Neuronal stem cell (in vitro differentiated cells): ENCODE measurements around the gene TSNAXIP1.
A peak's percentile ranks its signal among the peaks of the same experiment; 100 is the strongest.

Source experiments
- DNase-seq: peaks from one replicate; pipeline ENCODE4 v3.0.0-alpha.2; 2013; ENCODE audit warnings: low spot score
- H2AFZ ChIP-seq: one replicate; pipeline ENCODE4 v1.6.1; 2013; ENCODE audit warnings: mild to moderate bottlenecking, low read length, inconsistent platforms
- H2AK5ac ChIP-seq: 2 replicates; pipeline ENCODE4 v1.6.1; 2013; ENCODE audit warnings: low read depth, mild to moderate bottlenecking, inconsistent platforms, low read length, moderate library complexity, mixed read lengths
- H2BK120ac ChIP-seq: 2 replicates; pipeline ENCODE4 v1.6.1; 2013; ENCODE audit warnings: low read depth, mild to moderate bottlenecking, inconsistent platforms, low read length, moderate library complexity, mixed read lengths
- H2BK12ac ChIP-seq: one replicate; pipeline ENCODE4 v1.6.1; 2013; ENCODE audit warnings: low read length, inconsistent platforms
- H2BK15ac ChIP-seq: 2 replicates; pipeline ENCODE4 v1.6.1; 2013; ENCODE audit warnings: mild to moderate bottlenecking, low read length, inconsistent platforms, mixed read lengths
- H2BK5ac ChIP-seq: one replicate; pipeline ENCODE4 v1.6.1; 2013; ENCODE audit warnings: inconsistent platforms, mild to moderate bottlenecking, low read length, moderate library complexity
- H3K14ac ChIP-seq: one replicate; pipeline ENCODE4 v1.6.1; 2013; ENCODE audit warnings: low read length, inconsistent platforms
- H3K18ac ChIP-seq: 2 replicates; pipeline ENCODE4 v1.6.1; 2013; ENCODE audit warnings: low read length, inconsistent platforms
- H3K23ac ChIP-seq: 2 replicates; pipeline ENCODE4 v1.6.1; 2013; ENCODE audit warnings: low read depth, mild to moderate bottlenecking, mixed read lengths, low read length, inconsistent platforms; ENCODE audit not compliant: poor library complexity
- H3K27ac ChIP-seq: replicated peaks from 3 replicates; pipeline ENCODE4 v1.5.1; 2013; ENCODE audit warnings: low read length, inconsistent platforms
- H3K27me3 ChIP-seq, 3 experiments: 2 replicates each; pipeline ENCODE4 v1.6.1; 2013; ENCODE audit warnings: low read length in 3 of 3, mild to moderate bottlenecking in 2 of 3, inconsistent platforms in 1 of 3, low read depth in 1 of 3, mixed read lengths in 1 of 3, moderate library complexity in 1 of 3; ENCODE audit not compliant: control insufficient read depth in 3 of 3, insufficient read depth in 3 of 3
- H3K36me3 ChIP-seq, 2 donors: replicated peaks in 1 of 2; 2 replicates each; pipeline ENCODE4 v1.6.1; 2013; ENCODE audit warnings: low read length in 2 of 2; ENCODE audit not compliant: control insufficient read depth in 2 of 2, insufficient read depth in 2 of 2
- H3K4ac ChIP-seq: 2 replicates; pipeline ENCODE4 v1.6.1; 2013; ENCODE audit warnings: inconsistent platforms, mild to moderate bottlenecking, low read length, moderate library complexity
- H3K4me1 ChIP-seq, 2 donors: 1 replicate in 1 of 2; 2 replicates in 1 of 2; pipeline ENCODE4 v1.6.1; 2013; ENCODE audit warnings: low read length in 2 of 2, low read depth in 1 of 2; ENCODE audit not compliant: control insufficient read depth in 2 of 2, insufficient read depth in 1 of 2
- H3K4me2 ChIP-seq: one replicate; pipeline ENCODE4 v1.6.1; 2013; ENCODE audit warnings: mild to moderate bottlenecking, low read length, inconsistent platforms; ENCODE audit not compliant: insufficient read depth, poor library complexity, severe bottlenecking
- H3K4me3 ChIP-seq, 2 donors: 2 replicates each; pipeline ENCODE4 v1.5.1; 2013; ENCODE audit warnings: low read length in 2 of 2, mild to moderate bottlenecking in 2 of 2, inconsistent platforms in 1 of 2, moderate library complexity in 1 of 2
- H3K79me1 ChIP-seq: one replicate; pipeline ENCODE4 v1.6.1; 2013; ENCODE audit warnings: low read depth, mild to moderate bottlenecking, inconsistent platforms, low read length, moderate library complexity
- H3K9ac ChIP-seq: one replicate; pipeline ENCODE4 v1.6.1; 2013; ENCODE audit warnings: mild to moderate bottlenecking, low read depth, low read length, inconsistent platforms; ENCODE audit not compliant: poor library complexity
- H3K9me3 ChIP-seq, 2 donors: replicated peaks in 1 of 2; 2 replicates each; pipeline versions ENCODE3 to v1.6.1; 2013; ENCODE audit warnings: low read length in 2 of 2, mild to moderate bottlenecking in 2 of 2, inconsistent platforms in 1 of 2, low read depth in 1 of 2, mixed read lengths in 1 of 2, moderate library complexity in 1 of 2; ENCODE audit not compliant: control insufficient read depth in 2 of 2, insufficient read depth in 1 of 2
- H4K8ac ChIP-seq: one replicate; pipeline ENCODE4 v1.6.1; 2013; ENCODE audit warnings: low read depth, mild to moderate bottlenecking, inconsistent platforms, low read length, moderate library complexity
- H4K91ac ChIP-seq: one replicate; pipeline ENCODE4 v1.6.1; 2013; ENCODE audit warnings: low read length, low read depth, mild to moderate bottlenecking, inconsistent platforms; ENCODE audit not compliant: poor library complexity
- WGBS, 2 donors: extraction: QIAGEN DNeasy Blood & Tissue Kit; methylation state at CpG; one replicate each; pipeline ENCODE4 v1.1.7; 2013; ENCODE audit warnings: missing lambda C conversion rate in 2 of 2, mixed read lengths in 1 of 2; ENCODE audit not compliant: insufficient read length in 2 of 2, insufficient replicate concordance in 1 of 2; ENCODE audit errors: extremely low coverage in 2 of 2; 5-methylcytosine and 5-hydroxymethylcytosine counted together

TSNAXIP1 gene

DNA sequence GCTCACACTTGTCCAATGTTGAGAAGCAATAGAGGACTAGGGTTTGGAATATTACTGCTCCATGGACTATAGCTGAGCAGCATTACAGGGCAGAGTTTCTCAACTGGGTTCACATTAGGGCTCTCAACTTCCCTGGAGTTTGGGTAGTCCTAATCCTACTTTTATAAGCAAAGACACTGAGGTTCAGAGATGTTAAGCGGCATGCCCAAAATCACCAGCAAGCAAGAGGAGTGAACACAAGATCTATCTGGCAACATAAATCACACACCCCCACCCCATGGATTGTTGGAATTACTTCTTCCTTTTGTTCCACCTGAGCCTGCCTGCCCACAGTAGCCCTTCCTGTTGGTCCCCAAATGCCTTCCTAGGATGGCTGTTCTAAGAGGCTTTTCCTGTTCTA lies 5.2 kb downstream of the TSNAXIP1 start:
- Histone ChIP-seq H4K8ac (no peak overlapping the region), H2BK5ac (no peak overlapping the region), H3K36me3 (no peaks in the 10 kb centered on the region), H2AFZ (no peak overlapping the region), H2AK5ac (no peak overlapping the region), H3K79me1 (no peaks in the 10 kb centered on the region), H3K4ac (no peak overlapping the region), H3K9ac (no peak overlapping the region), H3K4me2 (no peak overlapping the region), H3K4me1 (peaks cover 1 to 3% of the 10 kb centered on the region in 2 donors), H2BK120ac (no peak overlapping the region), H2BK15ac (no peak overlapping the region), H3K27ac (no peak overlapping the region), H3K14ac (no peak overlapping the region), H3K18ac (no peak overlapping the region), H3K9me3 (no peaks in the 10 kb centered on the region), H3K27me3 (no peaks in the 10 kb centered on the region), H3K23ac (no peak overlapping the region), H3K4me3 (no peak overlapping the region), H4K91ac (no peak overlapping the region), H2BK12ac (no peak overlapping the region)
- WGBS, 2 donors = no CpG with 5 or more reads among the region's 1 CpG
- no peak for DNase-seq

GRCh38 chr16:67814567-67814966 lies 7.9 kb downstream of the TSNAXIP1 start:
- DNase-seq = no peak
- Histone ChIP-seq H3K4ac (no peak overlapping the region), H3K79me1 (no peaks in the 10 kb centered on the region), H3K4me2 (no peak overlapping the region), H2BK15ac (no peak overlapping the region), H4K8ac (no peak overlapping the region), H2BK5ac (no peak overlapping the region), H3K18ac (no peak overlapping the region), H2BK120ac (no peak overlapping the region), H2AFZ (no peak overlapping the region), H3K27me3 (no peaks in the 10 kb centered on the region), H2BK12ac (no peak overlapping the region), H2AK5ac (no peak overlapping the region), H3K4me3 (no peak overlapping the region), H3K27ac (no peak overlapping the region), H3K36me3 (no peaks in the 10 kb centered on the region), H3K9ac (no peak overlapping the region), H3K23ac (no peak overlapping the region), H3K4me1 (peaks cover 0 to 1% of the 10 kb centered on the region in 2 donors), H3K9me3 (no peaks in the 10 kb centered on the region), H3K14ac (no peak overlapping the region), H4K91ac (no peak overlapping the region)
- no CpG with 5 or more reads among the region's 8 CpGs for WGBS, 2 donors

GRCh38 chr16:67820608-67821259 lies 14.0 kb downstream of the TSNAXIP1 start:
- H2BK120ac ChIP-seq = peak overlapping the region; percentile 81
- H2BK12ac ChIP-seq = no peak overlapping the region
- no peak overlapping the region for H3K27ac ChIP-seq
- H2BK15ac ChIP-seq = no peak overlapping the region
- H3K9ac ChIP-seq = no peak overlapping the region
- no peak overlapping the region for H3K4ac ChIP-seq
- DNase-seq = no peak
- no peak overlapping the region for H3K14ac ChIP-seq
- no CpG with 5 or more reads among the region's 11 CpGs for WGBS, 2 donors
- peaks cover 0 to 6% of the 10 kb centered on the region in 2 donors for H3K36me3 ChIP-seq
- H2BK5ac ChIP-seq = no peak overlapping the region
- H3K23ac ChIP-seq = no peak overlapping the region
- H2AFZ ChIP-seq = no peak overlapping the region
- peaks cover 0 to 5% of the 10 kb centered on the region in 2 donors for H3K4me1 ChIP-seq
- no peak overlapping the region for H4K8ac ChIP-seq
- no peak overlapping the region for H3K4me2 ChIP-seq
- no peaks in the 10 kb centered on the region for H3K27me3 ChIP-seq
- no peak overlapping the region for H4K91ac ChIP-seq
- no peaks in the 10 kb centered on the region for H3K79me1 ChIP-seq
- H3K9me3 ChIP-seq = no peaks in the 10 kb centered on the region
- H2AK5ac ChIP-seq = peak overlapping the region; percentile 56
- H3K4me3 ChIP-seq = no peak overlapping the region
- H3K18ac ChIP-seq = peak overlapping the region; percentile 64

DNA sequence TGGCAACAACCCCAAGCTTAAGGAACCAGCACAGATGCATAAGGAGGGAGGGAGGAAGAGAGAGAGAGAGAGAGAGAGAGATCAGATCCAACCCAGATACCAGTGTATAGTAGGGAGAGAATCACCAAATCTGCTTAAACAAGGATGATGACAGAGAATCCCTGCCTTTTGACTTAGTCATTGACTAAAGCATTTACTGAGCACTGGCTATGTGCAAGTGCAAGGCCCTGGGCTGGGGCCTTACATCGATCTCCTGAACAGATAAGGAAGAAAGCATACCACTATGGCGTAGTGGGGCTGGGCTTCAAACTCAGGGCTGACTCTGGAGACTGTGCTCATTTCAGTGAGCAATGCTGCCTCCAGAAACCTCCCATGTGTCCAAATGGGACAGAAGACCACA lies 15.8 kb downstream of the TSNAXIP1 start:
- Histone ChIP-seq H3K79me1 (no peaks in the 10 kb centered on the region), H3K18ac (no peak overlapping the region), H3K14ac (no peak overlapping the region), H3K36me3 (peaks cover 5 to 23% of the 10 kb centered on the region in 2 donors), H3K27me3 (no peaks in the 10 kb centered on the region), H3K4ac (no peak overlapping the region), H2AK5ac (no peak overlapping the region), H3K4me2 (no peak overlapping the region), H3K23ac (no peak overlapping the region), H3K4me3 (no peak overlapping the region), H3K4me1 (peaks cover 0 to 4% of the 10 kb centered on the region in 2 donors), H3K27ac (no peak overlapping the region), H4K91ac (no peak overlapping the region), H2BK120ac (no peak overlapping the region), H2BK5ac (no peak overlapping the region), H4K8ac (no peak overlapping the region), H2BK15ac (no peak overlapping the region), H2BK12ac (no peak overlapping the region), H3K9me3 (no peaks in the 10 kb centered on the region), H2AFZ (no peak overlapping the region), H3K9ac (no peak overlapping the region)
- no CpG with 5 or more reads among the region's 2 CpGs for WGBS, 2 donors
- DNase-seq = no peak
